ENCODE measurements around the gene ARHGAP42. TPM values are rescaled to one million over a fixed set of nuclear protein-coding genes. Genes with fewer than 3 reads are reported as not detected.

ARHGAP42 gene
- total RNA-seq, 2 donors from 2014 or later = 5.6 to 13.8 TPM

GRCh38 chr11:100984668-100985067 lies 297.6 kb downstream of the ARHGAP42 start:
- no peaks in the 10 kb centered on the region for H3K4me1 ChIP-seq (ENCODE audit: control insufficient read depth in 1 of 2, low read depth in 2 of 2)
- H3K4me3 ChIP-seq = no peak overlapping the region
- TF ChIP-seq CTCF (IDR thresholded peaks at IDR 0.05) = no peak
- ATAC-seq (ENCODE audit: insufficient number of reproducible peaks, low FRiP score, low read depth) (no peak), DNase-seq (ENCODE audit: low spot score) (no peak)
- H3K36me3 ChIP-seq = no peaks in the 10 kb centered on the region
- H3K9me3 ChIP-seq = no peaks in the 10 kb centered on the region
- no peaks in the 10 kb centered on the region for H3K27me3 ChIP-seq (replicated peaks; ENCODE audit: insufficient read depth)
- no peak overlapping the region for H3K27ac ChIP-seq

- Histone ChIP-seq H3K27me3 (replicated peaks; ENCODE audit: insufficient read depth) (no peaks in the 10 kb centered on the region), H3K4me3 (no peak overlapping the region), H3K4me1 (ENCODE audit: control insufficient read depth in 1 of 2, low read depth in 2 of 2) (peaks cover 4 to 13% of the 10 kb centered on the region in 2 donors), H3K27ac (peak overlapping the region in 1 of 2 donors; percentile 51), H3K9me3 (no peaks in the 10 kb centered on the region), H3K36me3 (no peaks in the 10 kb centered on the region)
- no peak for TF ChIP-seq CTCF (IDR thresholded peaks at IDR 0.05)
- DNase-seq (ENCODE audit: low spot score) (no peak), ATAC-seq (ENCODE audit: insufficient number of reproducible peaks, low FRiP score, low read depth) (no peak)
Observed at GRCh38 chr11:100990931-100991330, 303.8 kb downstream of the ARHGAP42 start.

- Histone ChIP-seq H3K36me3 (no peaks in the 10 kb centered on the region), H3K4me1 (ENCODE audit: control insufficient read depth in 1 of 2, low read depth in 2 of 2) (peaks cover 4 to 18% of the 10 kb centered on the region in 2 donors), H3K9me3 (no peaks in the 10 kb centered on the region), H3K27me3 (replicated peaks; ENCODE audit: insufficient read depth) (no peaks in the 10 kb centered on the region), H3K27ac (peak overlapping the region; percentile 44 to 51), H3K4me3 (no peak overlapping the region)
- no peak for ATAC-seq (ENCODE audit: insufficient number of reproducible peaks, low FRiP score, low read depth)
- TF ChIP-seq CTCF (IDR thresholded peaks at IDR 0.05) = no peak
- no peak for DNase-seq (ENCODE audit: low spot score)
Observed at GRCh38 chr11:100991541-100991940, 304.5 kb downstream of the ARHGAP42 start.

- Histone ChIP-seq H3K27ac (no peak overlapping the region), H3K9me3 (no peaks in the 10 kb centered on the region), H3K4me3 (no peak overlapping the region), H3K27me3 (replicated peaks; ENCODE audit: insufficient read depth) (no peaks in the 10 kb centered on the region), H3K4me1 (ENCODE audit: control insufficient read depth in 1 of 2, low read depth in 2 of 2) (peaks cover 11 to 33% of the 10 kb centered on the region in 2 donors), H3K36me3 (no peaks in the 10 kb centered on the region)
- TF ChIP-seq CTCF (IDR thresholded peaks at IDR 0.05) = no peak
- ATAC-seq (ENCODE audit: insufficient number of reproducible peaks, low FRiP score, low read depth) = no peak
- no peak for DNase-seq (ENCODE audit: low spot score)
Observed at GRCh38 chr11:100994966-100995365, 307.9 kb downstream of the ARHGAP42 start.

GRCh38 chr11:100999756-101000155 lies 312.7 kb downstream of the ARHGAP42 start:
- DNase-seq (ENCODE audit: low spot score) = no peak
- no peaks in the 10 kb centered on the region for H3K27me3 ChIP-seq (replicated peaks; ENCODE audit: insufficient read depth)
- no peak overlapping the region for H3K4me3 ChIP-seq
- H3K36me3 ChIP-seq = no peaks in the 10 kb centered on the region
- H3K9me3 ChIP-seq = no peaks in the 10 kb centered on the region
- no peak overlapping the region for H3K27ac ChIP-seq
- TF ChIP-seq CTCF (IDR thresholded peaks at IDR 0.05) = no peak
- no peak for ATAC-seq (ENCODE audit: insufficient number of reproducible peaks, low FRiP score, low read depth)
- H3K4me1 ChIP-seq (ENCODE audit: control insufficient read depth in 1 of 2, low read depth in 2 of 2) = peaks cover 7 to 19% of the 10 kb centered on the region in 2 donors
